Liver (tissue), 9 donors: Measurements from ENCODE around the gene ZC3HAV1L. TPM values are rescaled to one million over a fixed set of nuclear protein-coding genes. Genes with fewer than 3 reads are reported as not detected.
"Not testable (repeated sequence)": the region's sequence is repeated elsewhere in the genome, so short reads cannot be mapped to it uniquely, and the experiment has no call there.

ENCODE experiments used
- DNase-seq: peaks from one replicate; pipeline ENCODE4 v3.0.0-alpha.2; 2017; ENCODE audit warnings: low spot score
- H3K27ac ChIP-seq, 2 donors: one replicate each; pipeline ENCODE4 v1.7.0; 2013; ENCODE audit warnings: inconsistent platforms in 2 of 2, low read length in 2 of 2, control low read depth in 1 of 2, low read depth in 1 of 2, mild to moderate bottlenecking in 1 of 2
- H3K27me3 ChIP-seq, 4 donors: one replicate each; pipeline versions ENCODE4 v1.6.1 to v1.7.0; 2013; ENCODE audit warnings: low read length in 3 of 4, inconsistent platforms in 1 of 4, mild to moderate bottlenecking in 1 of 4, moderate library complexity in 1 of 4; ENCODE audit not compliant: control insufficient read depth in 4 of 4, insufficient read depth in 4 of 4
- H3K36me3 ChIP-seq, 4 donors: one replicate each; pipeline versions ENCODE4 v1.6.1 to v1.7.0; 2013; ENCODE audit warnings: low read length in 3 of 4, mild to moderate bottlenecking in 3 of 4, low read depth in 1 of 4, moderate library complexity in 1 of 4; ENCODE audit not compliant: control insufficient read depth in 4 of 4, insufficient read depth in 3 of 4
- H3K4me1 ChIP-seq, 4 donors: one replicate each; pipeline versions ENCODE4 v1.6.1 to v1.7.0; 2013; ENCODE audit warnings: low read length in 3 of 4, mild to moderate bottlenecking in 3 of 4, moderate library complexity in 1 of 4; ENCODE audit not compliant: control insufficient read depth in 4 of 4, insufficient read depth in 4 of 4
- H3K4me3 ChIP-seq, 3 donors: one replicate each; pipeline versions ENCODE4 v1.6.1 to v1.7.0; 2013; ENCODE audit warnings: low read length in 3 of 3, control low read depth in 1 of 3, low read depth in 1 of 3, mild to moderate bottlenecking in 1 of 3
- H3K9ac ChIP-seq, 2 donors: one replicate each; pipeline ENCODE4 v1.7.0; 2013; ENCODE audit warnings: low read length in 2 of 2, mild to moderate bottlenecking in 2 of 2, moderate library complexity in 2 of 2, control low read depth in 1 of 2, low read depth in 1 of 2
- H3K9me3 ChIP-seq, 4 donors: one replicate each; pipeline versions ENCODE4 v1.6.1 to v1.7.0; 2013; ENCODE audit warnings: low read length in 3 of 4; ENCODE audit not compliant: control insufficient read depth in 4 of 4
- EGR1 ChIP-seq, 2 donors: IDR thresholded peaks; 2 replicates each; pipeline ENCODE4 v1.6.1; 2016 to 2018; ENCODE audit warnings: antibody characterized with exemption in 2 of 2, low read depth in 2 of 2
- FOXA1 ChIP-seq: IDR thresholded peaks from 2 replicates; pipeline ENCODE4 v1.6.1; 2016; ENCODE audit warnings: antibody characterized with exemption
- HNF4A ChIP-seq, 2 donors: conservative IDR thresholded peaks; 2 replicates each; pipeline ENCODE4 v1.6.1; 2016; ENCODE audit warnings: antibody characterized with exemption in 2 of 2, mild to moderate bottlenecking in 2 of 2
- NR2F2 ChIP-seq: IDR thresholded peaks from 2 replicates; pipeline ENCODE4 v1.6.1; 2016; ENCODE audit warnings: antibody characterized with exemption
- RAD21 ChIP-seq, 2 donors: IDR thresholded peaks; 2 replicates each; pipeline ENCODE4 v1.6.1; 2016; ENCODE audit warnings: antibody characterized with exemption in 2 of 2, mild to moderate bottlenecking in 2 of 2
- SP1 ChIP-seq: IDR thresholded peaks from 2 replicates; pipeline ENCODE4 v1.6.1; 2018; ENCODE audit warnings: antibody characterized with exemption, mild to moderate bottlenecking
- YY1 ChIP-seq: IDR thresholded peaks from 2 replicates; pipeline ENCODE4 v1.6.1; 2016; ENCODE audit warnings: antibody characterized with exemption, mild to moderate bottlenecking
- WGBS: extraction: QIAGEN DNeasy Blood & Tissue Kit; methylation state at CpG from one replicate; pipeline ENCODE4 v1.1.7; 2013; 5-methylcytosine and 5-hydroxymethylcytosine counted together
- polyA plus RNA-seq, 2 donors: library from polyadenylated mRNA; stranded (reverse) in 1 of 2; unstranded in 1 of 2; fragments of 200-250 nt in 1 of 2; fragments of >200 nt in 1 of 2; fragmentation: Nextera tagmentation in 1 of 2; extraction: Ambion mirVana in 1 of 2; gene quantifications; one replicate each; pipeline versions ENCODE4 v1.2.1 to v1.2.3, GENCODE V29; 2013 to 2015
- total RNA-seq, 2 donors: library from RNA; depleted of rRNA; stranded (reverse); fragments of >200 nt; gene quantifications; one replicate each; pipeline ENCODE4 v1.2.3, GENCODE V29; 2014
- TF ChIP-seq, protein P1 (sequence below): IDR thresholded peaks from 2 replicates; pipeline ENCODE4 v1.6.1; 2016; ENCODE audit warnings: antibody characterized with exemption
- TF ChIP-seq, protein P2 (sequence below): IDR thresholded peaks from 2 replicates; pipeline ENCODE4 v1.6.1; 2016; ENCODE audit warnings: antibody characterized with exemption, mild to moderate bottlenecking
- TF ChIP-seq, protein P3 (sequence below): IDR thresholded peaks from 2 replicates; pipeline ENCODE4 v1.6.1; 2016; ENCODE audit warnings: antibody characterized with exemption
- TF ChIP-seq, protein P4 (sequence below): IDR thresholded peaks from 2 replicates; pipeline ENCODE4 v1.6.1; 2016; ENCODE audit warnings: antibody characterized with exemption
- donor health status: healthy.
- donor health status: healthy.
- donor health status: healthy.
- donor health status: healthy.
- donor health status: healthy.

ZC3HAV1L gene
- total and polyA plus RNA-seq, 4 donors: 0.19 to 16.2 (median 1.9) TPM

DNA sequence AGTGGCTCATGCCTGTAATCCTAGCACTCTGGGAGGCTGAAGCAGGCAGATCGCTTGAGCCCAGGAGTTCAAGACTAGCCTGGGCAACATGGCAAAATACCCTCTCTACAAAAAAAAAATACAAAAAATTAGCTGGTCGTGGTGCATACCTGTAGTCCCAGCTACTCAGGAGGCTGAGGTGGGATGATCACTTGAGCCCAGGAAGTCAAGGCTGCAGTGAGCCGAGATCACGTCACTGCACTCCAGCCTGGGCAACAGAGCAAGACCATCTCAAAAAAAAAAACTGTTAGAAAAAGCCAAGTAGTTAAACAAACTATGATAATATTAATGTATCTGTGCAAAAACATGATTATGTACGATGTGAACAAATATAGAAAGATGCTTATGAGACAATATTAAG, 10.0 kb downstream of the ZC3HAV1L start:
- not testable (repeated sequence) for H3K4me1 ChIP-seq, DNase-seq, H3K36me3 ChIP-seq, H3K9ac ChIP-seq, H3K4me3 ChIP-seq, H3K9me3 ChIP-seq, H3K27ac ChIP-seq, H3K27me3 ChIP-seq
- WGBS: 94% methylated on average over 5 of the region's 5 CpGs

DNA sequence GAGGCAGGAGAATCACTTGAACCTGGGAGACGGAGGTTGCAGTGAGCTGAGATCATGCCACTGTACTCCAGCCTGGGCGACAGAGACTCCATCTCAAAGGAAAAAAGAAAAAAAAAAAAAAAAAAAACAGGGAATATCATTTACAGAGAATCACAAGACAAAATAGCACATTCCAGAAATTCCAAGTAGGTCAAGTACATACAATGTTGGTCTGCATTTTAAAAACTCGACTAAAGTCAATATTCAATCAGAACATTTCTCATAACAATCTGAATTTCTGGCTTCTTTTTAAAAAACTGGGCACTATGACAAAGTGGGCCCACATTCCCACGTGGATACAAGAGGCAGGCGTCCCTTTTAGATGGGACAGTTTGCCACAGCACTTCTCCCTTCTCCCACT, 12.8 kb downstream of the ZC3HAV1L start:
- TF ChIP-seq NR2F2: no peak
- no peak overlapping the region for H3K9ac ChIP-seq
- 87% methylated on average over 5 of the region's 5 CpGs for WGBS
- no peak overlapping the region for H3K4me3 ChIP-seq
- H3K4me1 ChIP-seq: no peaks in the 10 kb centered on the region
- no peaks in the 10 kb centered on the region for H3K9me3 ChIP-seq
- no peaks in the 10 kb centered on the region for H3K36me3 ChIP-seq
- DNase-seq: no peak
- H3K27me3 ChIP-seq: no peaks in the 10 kb centered on the region
- no peak overlapping the region for H3K27ac ChIP-seq

DNA sequence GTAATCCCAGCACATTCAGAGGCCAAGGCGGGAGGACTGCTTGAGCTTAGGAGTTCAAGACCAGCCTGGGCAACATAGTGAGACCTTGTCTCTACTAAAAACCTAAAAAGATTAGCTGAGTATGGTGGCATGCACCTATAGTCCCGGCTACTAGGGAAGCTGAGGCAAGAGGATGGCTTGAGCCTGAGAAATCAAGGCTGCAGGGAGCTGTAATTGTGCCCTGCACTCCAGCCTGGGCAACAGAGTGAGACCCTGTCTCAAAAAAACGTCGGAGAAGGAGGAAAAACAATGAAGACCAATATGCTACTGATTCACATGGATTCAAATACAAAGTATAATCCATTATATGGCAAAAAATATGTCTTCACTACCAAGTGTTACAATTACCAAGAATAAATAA, 13.6 kb downstream of the ZC3HAV1L start:
- Histone ChIP-seq H3K27me3 (no peaks in the 10 kb centered on the region), H3K4me3 (no peak overlapping the region), H3K4me1 (no peaks in the 10 kb centered on the region), H3K9ac (no peak overlapping the region), H3K9me3 (no peaks in the 10 kb centered on the region), H3K27ac (no peak overlapping the region), H3K36me3 (no peaks in the 10 kb centered on the region)
- no peak for TF ChIP-seq SP1
- 88% methylated on average over 4 of the region's 4 CpGs for WGBS
- DNase-seq: no peak

DNA sequence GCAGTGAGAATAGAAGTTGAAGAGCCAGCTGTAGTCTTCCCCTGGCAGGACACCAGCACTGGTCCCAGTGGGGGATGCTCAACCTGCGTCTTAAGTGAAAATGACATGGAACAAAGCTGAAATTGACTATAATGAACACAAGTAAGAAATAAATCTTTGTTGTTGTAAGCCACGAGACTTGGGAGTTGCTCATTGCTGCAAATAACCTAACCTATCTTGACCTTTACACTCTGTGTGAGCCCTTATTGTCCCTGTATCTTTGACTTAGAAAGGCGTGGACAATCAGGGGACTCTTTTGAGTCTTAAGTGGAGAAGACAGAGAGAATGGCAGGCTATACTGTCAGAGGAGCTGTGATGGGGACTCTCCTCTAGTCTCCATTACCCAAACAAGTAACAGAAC, 16.9 kb downstream of the ZC3HAV1L start:
- DNase-seq: no peak
- 82% methylated on average over 3 of the region's 3 CpGs for WGBS

More for the DNA sequence above, 16.9 kb downstream of the ZC3HAV1L start:
- H3K4me1 ChIP-seq: no peaks in the 10 kb centered on the region
- H3K36me3 ChIP-seq: no peaks in the 10 kb centered on the region
- TF ChIP-seq RAD21 (IDR thresholded peaks at IDR 0.05): no peak
- TF ChIP-seq, protein P1, sequence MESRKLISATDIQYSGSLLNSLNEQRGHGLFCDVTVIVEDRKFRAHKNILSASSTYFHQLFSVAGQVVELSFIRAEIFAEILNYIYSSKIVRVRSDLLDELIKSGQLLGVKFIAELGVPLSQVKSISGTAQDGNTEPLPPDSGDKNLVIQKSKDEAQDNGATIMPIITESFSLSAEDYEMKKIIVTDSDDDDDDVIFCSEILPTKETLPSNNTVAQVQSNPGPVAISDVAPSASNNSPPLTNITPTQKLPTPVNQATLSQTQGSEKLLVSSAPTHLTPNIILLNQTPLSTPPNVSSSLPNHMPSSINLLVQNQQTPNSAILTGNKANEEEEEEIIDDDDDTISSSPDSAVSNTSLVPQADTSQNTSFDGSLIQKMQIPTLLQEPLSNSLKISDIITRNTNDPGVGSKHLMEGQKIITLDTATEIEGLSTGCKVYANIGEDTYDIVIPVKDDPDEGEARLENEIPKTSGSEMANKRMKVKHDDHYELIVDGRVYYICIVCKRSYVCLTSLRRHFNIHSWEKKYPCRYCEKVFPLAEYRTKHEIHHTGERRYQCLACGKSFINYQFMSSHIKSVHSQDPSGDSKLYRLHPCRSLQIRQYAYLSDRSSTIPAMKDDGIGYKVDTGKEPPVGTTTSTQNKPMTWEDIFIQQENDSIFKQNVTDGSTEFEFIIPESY: no peak
- no peak for TF ChIP-seq EGR1 (IDR thresholded peaks at IDR 0.05; ENCODE audit: low read depth in 2 of 2)
- TF ChIP-seq, protein P2, sequence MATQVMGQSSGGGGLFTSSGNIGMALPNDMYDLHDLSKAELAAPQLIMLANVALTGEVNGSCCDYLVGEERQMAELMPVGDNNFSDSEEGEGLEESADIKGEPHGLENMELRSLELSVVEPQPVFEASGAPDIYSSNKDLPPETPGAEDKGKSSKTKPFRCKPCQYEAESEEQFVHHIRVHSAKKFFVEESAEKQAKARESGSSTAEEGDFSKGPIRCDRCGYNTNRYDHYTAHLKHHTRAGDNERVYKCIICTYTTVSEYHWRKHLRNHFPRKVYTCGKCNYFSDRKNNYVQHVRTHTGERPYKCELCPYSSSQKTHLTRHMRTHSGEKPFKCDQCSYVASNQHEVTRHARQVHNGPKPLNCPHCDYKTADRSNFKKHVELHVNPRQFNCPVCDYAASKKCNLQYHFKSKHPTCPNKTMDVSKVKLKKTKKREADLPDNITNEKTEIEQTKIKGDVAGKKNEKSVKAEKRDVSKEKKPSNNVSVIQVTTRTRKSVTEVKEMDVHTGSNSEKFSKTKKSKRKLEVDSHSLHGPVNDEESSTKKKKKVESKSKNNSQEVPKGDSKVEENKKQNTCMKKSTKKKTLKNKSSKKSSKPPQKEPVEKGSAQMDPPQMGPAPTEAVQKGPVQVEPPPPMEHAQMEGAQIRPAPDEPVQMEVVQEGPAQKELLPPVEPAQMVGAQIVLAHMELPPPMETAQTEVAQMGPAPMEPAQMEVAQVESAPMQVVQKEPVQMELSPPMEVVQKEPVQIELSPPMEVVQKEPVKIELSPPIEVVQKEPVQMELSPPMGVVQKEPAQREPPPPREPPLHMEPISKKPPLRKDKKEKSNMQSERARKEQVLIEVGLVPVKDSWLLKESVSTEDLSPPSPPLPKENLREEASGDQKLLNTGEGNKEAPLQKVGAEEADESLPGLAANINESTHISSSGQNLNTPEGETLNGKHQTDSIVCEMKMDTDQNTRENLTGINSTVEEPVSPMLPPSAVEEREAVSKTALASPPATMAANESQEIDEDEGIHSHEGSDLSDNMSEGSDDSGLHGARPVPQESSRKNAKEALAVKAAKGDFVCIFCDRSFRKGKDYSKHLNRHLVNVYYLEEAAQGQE: no peak
- TF ChIP-seq YY1: no peak
- TF ChIP-seq FOXA1: no peak
- TF ChIP-seq, protein P3, sequence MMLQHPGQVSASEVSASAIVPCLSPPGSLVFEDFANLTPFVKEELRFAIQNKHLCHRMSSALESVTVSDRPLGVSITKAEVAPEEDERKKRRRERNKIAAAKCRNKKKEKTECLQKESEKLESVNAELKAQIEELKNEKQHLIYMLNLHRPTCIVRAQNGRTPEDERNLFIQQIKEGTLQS: no peak
- no peak for TF ChIP-seq HNF4A (conservative IDR thresholded peaks at IDR 0.05)
- TF ChIP-seq SP1: no peak
- TF ChIP-seq, protein P4, sequence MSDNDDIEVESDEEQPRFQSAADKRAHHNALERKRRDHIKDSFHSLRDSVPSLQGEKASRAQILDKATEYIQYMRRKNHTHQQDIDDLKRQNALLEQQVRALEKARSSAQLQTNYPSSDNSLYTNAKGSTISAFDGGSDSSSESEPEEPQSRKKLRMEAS: no peak
- no peak overlapping the region for H3K27ac ChIP-seq
- H3K4me3 ChIP-seq: no peak overlapping the region
- H3K27me3 ChIP-seq: no peaks in the 10 kb centered on the region
- H3K9ac ChIP-seq: no peak overlapping the region
- H3K9me3 ChIP-seq: no peaks in the 10 kb centered on the region
